GM19193 (cell line): ENCODE measurements around the gene ZNF526.

Experiments
- POLR2A ChIP-seq: IDR thresholded peaks from 4 replicates; pipeline ENCODE4 v1.6.1; 2011; ENCODE audit not compliant: insufficient read depth, insufficient read length; ENCODE audit errors: extremely low read depth

The ZNF526 gene

GRCh38 chr19:42219812-42220750 is at the start of gene ZNF526:
ZNF526 (plus strand) TSS chr19:42220312; CDS start chr19:42224404, 4,092 bp downstream.
- peak; percentile 82 for TF ChIP-seq POLR2A

GRCh38 chr19:42170715-42171114 is 49.4 kb upstream of the ZNF526 start:
- TF ChIP-seq POLR2A, result no peak

DNA sequence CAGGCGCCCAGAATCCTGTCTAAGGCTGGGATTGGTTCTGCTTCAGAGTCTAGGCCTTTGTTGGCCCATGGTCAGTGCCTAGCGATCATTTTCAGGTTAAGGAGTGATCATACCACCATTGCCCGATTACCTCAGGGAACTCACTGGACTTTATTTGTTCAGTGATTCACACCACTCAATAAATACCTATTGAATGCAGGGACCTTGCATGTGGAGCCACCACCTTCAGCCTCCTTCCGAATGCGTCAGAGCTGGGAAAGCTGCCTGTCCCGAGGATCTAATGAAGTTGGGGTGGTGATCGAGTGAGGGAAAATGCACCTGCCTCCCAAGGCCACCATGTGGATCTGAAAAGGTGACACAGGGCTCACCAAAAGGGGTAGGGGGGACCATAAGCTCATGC is 47.9 kb upstream of the ZNF526 start:
- TF ChIP-seq POLR2A, result no peak

GRCh38 chr19:42173695-42174094 is 46.4 kb upstream of the ZNF526 start:
- TF ChIP-seq POLR2A, result no peak

- TF ChIP-seq POLR2A, result no peak
Observed at GRCh38 chr19:42174188-42174587, 45.9 kb upstream of the ZNF526 start.

GRCh38 chr19:42174958-42175734 is 45.0 kb upstream of the ZNF526 start:
- TF ChIP-seq POLR2A, result no peak

DNA sequence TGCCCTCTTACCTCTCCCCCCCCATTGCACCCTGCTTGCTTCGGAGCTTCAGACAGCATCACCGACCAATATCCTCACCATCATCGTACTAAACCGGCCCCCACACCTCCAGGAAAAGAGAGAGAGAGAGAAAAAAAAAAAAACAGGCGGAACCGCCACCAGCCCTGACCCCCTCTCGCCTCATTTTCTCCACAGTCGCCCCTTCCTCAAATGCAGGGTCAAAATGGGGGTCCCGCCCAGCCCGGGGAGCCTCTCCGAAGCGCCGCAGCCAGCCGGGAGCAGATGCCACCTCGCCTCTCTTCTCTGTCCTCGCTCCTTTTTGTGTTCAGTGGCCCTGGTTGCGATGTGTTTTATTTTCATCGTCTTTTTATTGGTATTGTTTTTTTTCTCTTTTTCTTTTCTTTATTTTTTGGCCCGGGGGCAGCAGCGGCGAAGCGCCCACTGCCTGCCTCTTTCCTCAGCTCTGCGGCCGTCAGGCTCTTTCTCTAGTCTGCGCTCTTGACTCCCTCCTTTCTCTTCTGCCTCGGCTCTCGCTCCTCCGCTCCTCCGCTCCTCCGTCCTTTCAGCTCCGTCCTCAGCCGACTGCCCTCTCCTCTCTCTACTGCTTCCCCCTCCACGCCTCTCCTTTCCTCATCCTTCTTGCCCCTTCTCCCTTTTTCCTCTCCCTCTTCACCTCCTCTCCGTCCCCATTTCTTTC is 44.0 kb upstream of the ZNF526 start:
- no peak for TF ChIP-seq POLR2A

GRCh38 chr19:42176649-42176989 is 43.5 kb upstream of the ZNF526 start:
- no peak for TF ChIP-seq POLR2A

DNA sequence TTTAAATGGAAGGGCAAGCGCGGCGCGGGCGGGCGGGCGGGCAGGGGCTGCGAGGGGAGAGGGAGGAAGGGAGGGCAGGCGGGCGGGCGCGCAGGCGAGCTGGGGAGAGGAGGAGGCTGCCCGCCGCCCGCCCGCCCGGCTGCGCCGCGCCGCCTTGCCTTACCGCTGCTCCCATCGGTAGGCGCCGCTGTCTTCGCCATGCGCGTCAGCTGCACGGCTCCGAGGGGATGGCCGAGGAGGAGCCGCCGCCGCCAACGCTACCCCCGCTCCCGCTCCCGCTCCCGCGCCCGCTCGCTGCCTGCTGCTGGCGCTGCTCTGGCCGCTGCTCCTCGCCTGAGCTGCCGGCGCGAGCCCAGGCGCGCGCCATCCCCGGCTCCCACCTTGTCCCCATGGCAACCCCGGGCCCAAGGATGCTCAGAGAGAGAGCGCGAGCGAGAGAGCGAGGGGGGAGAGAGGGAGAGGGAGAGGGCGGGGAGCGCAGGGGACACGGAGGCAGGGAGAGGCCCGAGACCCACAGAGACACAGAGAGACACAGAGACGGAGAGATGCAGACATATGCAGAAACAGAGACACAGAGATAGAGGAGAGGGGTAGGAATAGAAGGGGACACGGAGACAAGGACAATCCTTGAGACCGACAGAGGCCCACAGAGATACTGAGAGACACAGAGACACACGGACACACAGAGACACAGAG is 43.0 kb upstream of the ZNF526 start:
- TF ChIP-seq POLR2A, result no peak

DNA sequence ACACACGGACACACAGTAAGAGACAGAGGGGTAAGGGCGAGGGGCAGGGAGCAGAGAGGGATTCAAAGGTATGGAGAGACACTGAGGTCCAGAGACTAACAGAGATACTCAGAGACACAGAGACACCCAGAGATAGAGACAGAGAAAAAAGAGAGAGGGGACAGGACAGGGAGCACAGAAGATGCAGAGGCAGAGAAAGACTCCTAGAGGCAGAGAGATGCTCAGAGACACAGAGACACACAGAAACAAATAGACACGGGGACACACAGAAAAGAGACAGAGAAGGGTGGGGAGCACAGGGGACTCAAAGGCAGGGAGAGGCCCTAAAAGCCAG is 42.5 kb upstream of the ZNF526 start:
- no peak for TF ChIP-seq POLR2A

- TF ChIP-seq POLR2A, result no peak
Observed at GRCh38 chr19:42178791-42179674, 41.1 kb upstream of the ZNF526 start.

GRCh38 chr19:42184401-42184861 is 35.7 kb upstream of the ZNF526 start:
- TF ChIP-seq POLR2A, result no peak

DNA sequence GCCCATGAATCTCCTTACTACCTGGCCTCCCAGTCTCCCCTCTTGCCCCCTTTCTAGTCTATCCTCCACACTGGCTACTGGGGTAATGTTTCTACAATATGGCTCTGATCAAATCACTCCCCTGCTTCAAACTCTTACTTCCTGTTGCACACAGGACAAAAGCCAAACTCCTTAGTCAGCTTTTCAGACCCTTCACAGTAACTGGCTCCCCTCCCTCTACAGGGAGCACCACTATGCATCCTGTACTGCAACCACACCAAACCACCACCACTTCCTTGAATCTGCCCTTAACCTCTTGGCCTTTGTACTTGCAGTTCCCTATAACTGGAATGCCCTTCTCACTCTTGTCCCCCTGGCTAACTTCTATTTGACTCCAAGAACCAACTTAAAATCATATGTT is 34.8 kb upstream of the ZNF526 start:
- TF ChIP-seq POLR2A, result no peak

DNA sequence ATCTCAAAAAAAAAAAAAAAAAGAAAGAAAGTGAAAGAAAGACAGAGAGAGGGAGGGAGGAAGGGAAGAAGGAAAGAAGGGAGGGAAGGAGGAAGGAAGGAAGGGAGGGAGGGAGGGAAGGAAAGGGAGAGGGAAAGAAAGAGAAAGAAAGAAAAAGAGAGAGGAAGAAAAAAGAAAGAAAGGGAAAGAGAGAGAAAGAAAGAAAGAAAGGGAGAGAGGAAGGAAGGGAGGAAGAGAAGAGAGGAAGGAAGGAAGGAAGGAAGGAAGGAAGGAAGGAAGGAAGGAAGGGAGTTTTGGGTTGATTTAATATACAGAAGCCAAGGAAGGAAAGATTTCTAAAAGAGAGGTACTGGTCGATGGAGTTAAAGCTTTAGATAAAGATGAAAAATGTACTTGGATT is 31.4 kb upstream of the ZNF526 start:
- TF ChIP-seq POLR2A, result no peak
